ENCODE measurements around the gene RTN4RL1. TPM values are rescaled to one million over a fixed set of nuclear protein-coding genes. Genes with fewer than 3 reads are reported as not detected.

The RTN4RL1 gene
- total and polyA plus RNA-seq, 2 of the 13 experiments (the other 11 are each of a cell fraction or from before 2014, with no cell fraction given), result 0.01 TPM; not detected in 1

- TF ChIP-seq RERE (CRISPR knock-in tag; IDR thresholded peaks at IDR 0.05; ENCODE audit: low read depth), result no peak
- TF ChIP-seq TEF (CRISPR knock-in tag; IDR thresholded peaks at IDR 0.05), result no peak
- TF ChIP-seq KDM3A (CRISPR knock-in tag; IDR thresholded peaks at IDR 0.05; ENCODE audit: low read depth), result peak; percentile 71; the same call in 1 of the 2 replicates
- peak; percentile 62; the same call in 1 of the 2 replicates for TF ChIP-seq ZNF788 (CRISPR knock-in tag; IDR thresholded peaks at IDR 0.05; ENCODE audit: borderline replicate concordance)
- no peak for TF ChIP-seq BCLAF1 (IDR thresholded peaks at IDR 0.05)
- no peak for TF ChIP-seq GATAD2A (CRISPR knock-in tag; IDR thresholded peaks at IDR 0.05)
- TF ChIP-seq PTBP1 (IDR thresholded peaks at IDR 0.05; ENCODE audit: low read depth, low read length, poor library complexity, severe bottlenecking), result no peak
- no peak for TF ChIP-seq ZNF530 (CRISPR knock-in tag; IDR thresholded peaks at IDR 0.05; ENCODE audit: low read depth)
- no peak for TF ChIP-seq PBX2 (CRISPR knock-in tag; IDR thresholded peaks at IDR 0.05)
- no peak for TF ChIP-seq ZNF234 (CRISPR knock-in tag; conservative IDR thresholded peaks at IDR 0.05)
- TF ChIP-seq KDM4B (CRISPR knock-in tag; IDR thresholded peaks at IDR 0.05), result peak; percentile 26; the same call in 1 of the 2 replicates
- TF ChIP-seq ZBTB8A (CRISPR knock-in tag; IDR thresholded peaks at IDR 0.05; ENCODE audit: borderline replicate concordance, low read depth), result no peak
- no peak for TF ChIP-seq NCOR1 (IDR thresholded peaks at IDR 0.05; ENCODE audit: borderline replicate concordance, low read length)
- TF ChIP-seq HMGA1 (CRISPR knock-in tag; conservative IDR thresholded peaks at IDR 0.05), result no peak
- TF ChIP-seq GZF1 (CRISPR knock-in tag; IDR thresholded peaks at IDR 0.05), result no peak
Observed at GRCh38 chr17:2041561-2042389, 16.6 kb upstream of the RTN4RL1 start, which contains the start of gene OVCA2 (continued).

Measured in HepG2 (cell line).